Measurements from ENCODE around the gene NRF1. TPM values are rescaled to one million over a fixed set of nuclear protein-coding genes. Genes with fewer than 3 reads are reported as not detected.

The NRF1 gene
- total RNA-seq, 4 donors from 2014 or later: 12.3 to 26.2 (median 19.7) TPM

GRCh38 chr7:129772646-129773280 lies 161.2 kb downstream of the NRF1 start:
- Histone ChIP-seq H3K4me1 (no peaks in the 10 kb centered on the region), H3K27me3 (peaks cover 0 to 49% of the 10 kb centered on the region in 2 donors), H3K36me3 (no peaks in the 10 kb centered on the region), H3K9me3 (no peaks in the 10 kb centered on the region), H3K27ac (no peak overlapping the region), H3K4me3 (no peak overlapping the region)
- WGBS, 2 donors: 70 to 80% methylated on average over 14 of the region's 15 CpGs
- DNase-seq (ENCODE audit: low spot score in 2 of 2): no peak
- TF ChIP-seq POLR2A (IDR thresholded peaks at IDR 0.05) (no peak), EP300 (IDR thresholded peaks at IDR 0.05) (no peak)
- TF ChIP-seq, protein P1, sequence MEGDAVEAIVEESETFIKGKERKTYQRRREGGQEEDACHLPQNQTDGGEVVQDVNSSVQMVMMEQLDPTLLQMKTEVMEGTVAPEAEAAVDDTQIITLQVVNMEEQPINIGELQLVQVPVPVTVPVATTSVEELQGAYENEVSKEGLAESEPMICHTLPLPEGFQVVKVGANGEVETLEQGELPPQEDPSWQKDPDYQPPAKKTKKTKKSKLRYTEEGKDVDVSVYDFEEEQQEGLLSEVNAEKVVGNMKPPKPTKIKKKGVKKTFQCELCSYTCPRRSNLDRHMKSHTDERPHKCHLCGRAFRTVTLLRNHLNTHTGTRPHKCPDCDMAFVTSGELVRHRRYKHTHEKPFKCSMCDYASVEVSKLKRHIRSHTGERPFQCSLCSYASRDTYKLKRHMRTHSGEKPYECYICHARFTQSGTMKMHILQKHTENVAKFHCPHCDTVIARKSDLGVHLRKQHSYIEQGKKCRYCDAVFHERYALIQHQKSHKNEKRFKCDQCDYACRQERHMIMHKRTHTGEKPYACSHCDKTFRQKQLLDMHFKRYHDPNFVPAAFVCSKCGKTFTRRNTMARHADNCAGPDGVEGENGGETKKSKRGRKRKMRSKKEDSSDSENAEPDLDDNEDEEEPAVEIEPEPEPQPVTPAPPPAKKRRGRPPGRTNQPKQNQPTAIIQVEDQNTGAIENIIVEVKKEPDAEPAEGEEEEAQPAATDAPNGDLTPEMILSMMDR (IDR thresholded peaks at IDR 0.05): no peak

- Histone ChIP-seq H3K36me3 (no peaks in the 10 kb centered on the region), H3K27ac (no peak overlapping the region), H3K4me1 (peaks cover 0 to 2% (median 0%) of the 10 kb centered on the region in 4 donors), H3K9me3 (no peaks in the 10 kb centered on the region), H3K27me3 (peaks cover 0 to 55% of the 10 kb centered on the region in 2 donors), H3K4me3 (no peak overlapping the region)
- no peak for DNase-seq (ENCODE audit: low spot score in 2 of 2)
- no peak for TF ChIP-seq EP300 (IDR thresholded peaks at IDR 0.05)
- WGBS, 2 donors: 72 to 79% methylated on average over 4 to 5 of the region's 5 CpGs
Measured at GRCh38 chr7:129773328-129773731, 161.8 kb downstream of the NRF1 start.

- H3K27ac ChIP-seq: no peak overlapping the region
- H3K36me3 ChIP-seq: no peaks in the 10 kb centered on the region
- no peak for DNase-seq (ENCODE audit: low spot score in 2 of 2)
- H3K4me1 ChIP-seq: peaks cover 0 to 7% (median 3%) of the 10 kb centered on the region in 4 donors
- H3K27me3 ChIP-seq: peaks cover 4 to 61% of the 10 kb centered on the region in 2 donors
- WGBS, 2 donors: 100% methylated on average over 3 of the region's 3 CpGs; no CpG with 5 or more reads in 1 of the 2 donors
- H3K4me3 ChIP-seq: no peak overlapping the region
- TF ChIP-seq POLR2A (IDR thresholded peaks at IDR 0.05) (no peak), EP300 (IDR thresholded peaks at IDR 0.05) (no peak)
- TF ChIP-seq, protein P1 (IDR thresholded peaks at IDR 0.05): no peak
- H3K9me3 ChIP-seq: no peaks in the 10 kb centered on the region
Measured at GRCh38 chr7:129773871-129774270, 162.4 kb downstream of the NRF1 start.

DNA sequence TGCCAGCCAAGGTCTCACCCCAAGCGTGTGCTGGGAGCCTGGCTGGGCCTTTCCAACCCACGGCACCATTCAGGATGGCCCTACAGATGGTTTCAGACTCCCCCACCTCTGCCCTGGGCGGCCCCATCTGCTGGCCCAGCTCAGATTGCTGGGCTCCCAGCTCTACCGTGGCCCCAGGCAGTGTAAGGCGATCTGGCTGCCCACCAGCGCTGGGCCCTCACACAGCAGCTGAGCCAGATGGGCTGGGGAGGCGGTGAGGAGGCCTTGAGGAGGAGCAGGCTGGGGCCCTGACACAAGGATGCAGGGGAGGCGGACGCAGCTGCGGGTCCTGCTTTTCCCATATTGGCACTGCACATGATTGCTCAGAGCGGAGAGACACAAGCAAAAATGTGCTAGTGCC lies 162.8 kb downstream of the NRF1 start:
- WGBS, 2 donors: 77 to 89% methylated on average over 7 to 8 of the region's 11 CpGs
- H3K27me3 ChIP-seq: peaks cover 7 to 65% of the 10 kb centered on the region in 2 donors
- no peak overlapping the region for H3K27ac ChIP-seq
- DNase-seq (ENCODE audit: low spot score in 2 of 2): no peak
- peaks cover 0 to 12% (median 7%) of the 10 kb centered on the region in 4 donors for H3K4me1 ChIP-seq
- H3K9me3 ChIP-seq: no peaks in the 10 kb centered on the region
- H3K4me3 ChIP-seq: no peak overlapping the region
- no peaks in the 10 kb centered on the region for H3K36me3 ChIP-seq
- TF ChIP-seq POLR2A (IDR thresholded peaks at IDR 0.05) (no peak), EP300 (IDR thresholded peaks at IDR 0.05) (no peak)
- TF ChIP-seq, protein P1 (IDR thresholded peaks at IDR 0.05): no peak

DNA sequence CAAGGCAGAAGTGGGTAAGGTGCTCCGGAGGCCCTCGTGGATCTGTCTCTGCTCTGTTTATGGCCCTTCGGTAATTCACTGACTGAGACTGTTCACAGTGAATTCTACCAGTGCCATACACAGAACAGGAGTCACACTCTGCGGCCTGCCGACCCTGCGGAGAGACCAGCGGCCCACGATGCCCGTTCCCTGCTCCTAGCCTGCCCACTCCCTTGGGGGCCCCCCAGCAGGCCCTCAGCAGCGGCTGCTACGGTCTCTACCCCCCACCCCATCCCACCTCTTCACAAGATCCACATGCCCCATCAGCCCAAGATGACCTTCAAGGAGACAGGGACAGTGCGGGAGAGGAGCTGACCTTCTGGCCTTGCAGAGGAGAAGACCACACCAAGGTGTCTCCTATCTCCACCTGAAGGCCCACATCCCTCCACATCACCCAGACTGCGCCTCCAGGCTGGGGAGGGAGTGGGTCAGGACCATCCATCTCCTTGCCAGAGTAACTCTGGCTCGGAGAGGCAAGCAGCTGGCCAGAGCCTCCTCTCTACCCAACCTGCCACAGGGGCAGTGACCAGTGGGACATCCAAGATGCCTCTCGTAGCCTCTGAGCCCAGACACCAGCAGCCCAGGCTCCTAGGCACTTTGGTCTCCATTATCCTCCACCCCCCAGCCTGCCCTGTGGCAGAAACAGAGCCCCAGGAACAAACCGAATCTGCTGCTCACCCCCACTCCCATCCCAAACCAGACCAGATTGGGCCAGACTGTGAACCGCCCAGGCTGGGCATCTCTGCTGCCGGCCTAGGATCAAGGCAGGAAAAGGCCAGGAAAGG lies 163.6 kb downstream of the NRF1 start:
- no peaks in the 10 kb centered on the region for H3K9me3 ChIP-seq
- peaks cover 7 to 73% of the 10 kb centered on the region in 2 donors for H3K27me3 ChIP-seq
- no peak for TF ChIP-seq EP300 (IDR thresholded peaks at IDR 0.05)
- TF ChIP-seq, protein P1 (IDR thresholded peaks at IDR 0.05): no peak
- no peak for TF ChIP-seq POLR2A (IDR thresholded peaks at IDR 0.05)
- H3K36me3 ChIP-seq: no peaks in the 10 kb centered on the region
- H3K27ac ChIP-seq: no peak overlapping the region
- 82 to 83% methylated on average over 17 to 18 of the region's 18 CpGs for WGBS, 2 donors
- no peak for DNase-seq (ENCODE audit: low spot score in 2 of 2)
- H3K4me3 ChIP-seq: no peak overlapping the region
- peaks cover 0 to 19% (median 14%) of the 10 kb centered on the region in 4 donors for H3K4me1 ChIP-seq

Data from tibial nerve (tissue), 4 donors.